OCI-LY3 (cell line): ENCODE data around the gene HUS1B.

ENCODE experiments used
- EZH2phosphoT487 ChIP-seq: fragments of 200-600 bp; shearing (Covaris generic); IDR thresholded peaks from 2 replicates; pipeline ENCODE4 v1.6.1; 2018; ENCODE audit warnings: antibody characterized with exemption, mixed run types, low read depth
- TF ChIP-seq, protein P1 (sequence below): fragments of 200-600, 300-600 bp; sonication (generic); IDR thresholded peaks from 2 replicates; pipeline ENCODE4 v1.5.1; 2014; ENCODE audit warnings: antibody characterized with exemption, low read length, low read depth

DNA sequence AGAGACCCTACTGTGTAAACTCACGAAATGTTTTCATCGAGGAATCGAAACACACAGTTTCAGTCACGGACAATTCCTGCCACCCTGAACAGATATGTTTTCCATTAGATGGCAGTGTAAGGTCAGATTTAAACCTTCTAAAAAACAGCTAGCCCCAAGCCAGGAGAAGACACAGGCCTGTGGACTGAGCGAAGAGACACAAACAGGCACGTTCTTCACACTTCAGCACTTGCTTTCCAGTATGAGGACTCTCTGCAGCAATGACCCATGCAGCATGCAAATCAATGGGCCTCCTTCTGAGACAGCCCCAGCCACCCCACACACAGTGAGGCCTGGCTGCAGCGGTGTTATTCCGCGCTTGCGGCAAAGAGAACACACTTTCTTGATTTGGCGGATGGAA, 31.9 kb downstream of the HUS1B start:
- TF ChIP-seq, protein P1, sequence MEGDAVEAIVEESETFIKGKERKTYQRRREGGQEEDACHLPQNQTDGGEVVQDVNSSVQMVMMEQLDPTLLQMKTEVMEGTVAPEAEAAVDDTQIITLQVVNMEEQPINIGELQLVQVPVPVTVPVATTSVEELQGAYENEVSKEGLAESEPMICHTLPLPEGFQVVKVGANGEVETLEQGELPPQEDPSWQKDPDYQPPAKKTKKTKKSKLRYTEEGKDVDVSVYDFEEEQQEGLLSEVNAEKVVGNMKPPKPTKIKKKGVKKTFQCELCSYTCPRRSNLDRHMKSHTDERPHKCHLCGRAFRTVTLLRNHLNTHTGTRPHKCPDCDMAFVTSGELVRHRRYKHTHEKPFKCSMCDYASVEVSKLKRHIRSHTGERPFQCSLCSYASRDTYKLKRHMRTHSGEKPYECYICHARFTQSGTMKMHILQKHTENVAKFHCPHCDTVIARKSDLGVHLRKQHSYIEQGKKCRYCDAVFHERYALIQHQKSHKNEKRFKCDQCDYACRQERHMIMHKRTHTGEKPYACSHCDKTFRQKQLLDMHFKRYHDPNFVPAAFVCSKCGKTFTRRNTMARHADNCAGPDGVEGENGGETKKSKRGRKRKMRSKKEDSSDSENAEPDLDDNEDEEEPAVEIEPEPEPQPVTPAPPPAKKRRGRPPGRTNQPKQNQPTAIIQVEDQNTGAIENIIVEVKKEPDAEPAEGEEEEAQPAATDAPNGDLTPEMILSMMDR, result peak; percentile 59
- no peak for TF ChIP-seq EZH2phosphoT487
